Hypothalamus (tissue), 51 donors: ENCODE data around the gene ABCE1.
A peak's percentile ranks its signal among the peaks of the same experiment; 100 is the strongest.
"Not testable (repeated sequence)": the region's sequence is repeated elsewhere in the genome, so short reads cannot be mapped to it uniquely, and the experiment has no call there.

Experiments
- DNase-seq, 51 donors: peaks; one replicate each; lab custom pipeline; 2025; lab: John Stamatoyannopoulos, UW

Gene ABCE1

GRCh38 chr4:145101091-145101490 is 3.0 kb downstream of the ABCE1 start:
- DNase-seq = no peak

- DNase-seq = no peak
Measured at GRCh38 chr4:145102619-145103018, 4.5 kb downstream of the ABCE1 start.

- no peak for DNase-seq
Measured at GRCh38 chr4:145103496-145103895, 5.4 kb downstream of the ABCE1 start.

GRCh38 chr4:145107126-145107525 is 9.0 kb downstream of the ABCE1 start:
- DNase-seq = no peak

- no peak for DNase-seq
Measured at GRCh38 chr4:145108128-145108527, 10.0 kb downstream of the ABCE1 start.

- no peak for DNase-seq
Measured at GRCh38 chr4:145125396-145125795, 27.3 kb downstream of the ABCE1 start.

- no peak for DNase-seq
Measured at GRCh38 chr4:145130130-145130529, 32.0 kb downstream of the ABCE1 start.

GRCh38 chr4:145130788-145131399 is 32.8 kb downstream of the ABCE1 start:
- DNase-seq = no peak

GRCh38 chr4:145131848-145132247 is 33.7 kb downstream of the ABCE1 start:
- DNase-seq = no peak

GRCh38 chr4:145132511-145133098 is 34.5 kb downstream of the ABCE1 start:
- peak in 5 of 51 donors; percentile 2 to 23 (median 10) for DNase-seq

GRCh38 chr4:145136219-145136618 is 38.1 kb downstream of the ABCE1 start:
- DNase-seq = not testable (repeated sequence)

GRCh38 chr4:145148980-145149379 is 50.9 kb downstream of the ABCE1 start:
- DNase-seq = no peak

- DNase-seq = no peak
Measured at GRCh38 chr4:145153181-145153903, 55.2 kb downstream of the ABCE1 start.

GRCh38 chr4:145153904-145154298 is 55.8 kb downstream of the ABCE1 start:
- no peak for DNase-seq

- peak in 9 of 51 donors; percentile 2 to 37 (median 11) for DNase-seq
Measured at GRCh38 chr4:145154573-145154972, 56.5 kb downstream of the ABCE1 start.

- no peak for DNase-seq
Measured at GRCh38 chr4:145155268-145155870, 57.3 kb downstream of the ABCE1 start.

GRCh38 chr4:145156986-145157385 is 58.9 kb downstream of the ABCE1 start:
- no peak for DNase-seq

- no peak for DNase-seq
Measured at GRCh38 chr4:145161549-145161948, 63.4 kb downstream of the ABCE1 start.

- DNase-seq = no peak
Measured at GRCh38 chr4:145167887-145168286, 69.8 kb downstream of the ABCE1 start.

- no peak for DNase-seq
Measured at GRCh38 chr4:145168581-145169187, 70.6 kb downstream of the ABCE1 start.

GRCh38 chr4:145170223-145170622 is 72.1 kb downstream of the ABCE1 start:
- no peak for DNase-seq
